CD4-positive, alpha-beta T cell treated with Interferon gamma for 1 hour (primary cell): Measurements from ENCODE around the gene ZNF177.
"Not testable (repeated sequence)": the region's sequence is repeated elsewhere in the genome, so short reads cannot be mapped to it uniquely, and the experiment has no call there.

Experiments
- DNase-seq: peaks from one replicate; pipeline ENCODE4 v3.0.0-alpha.2; 2020

The ZNF177 gene

GRCh38 chr19:9362905-9363304 lies at the start of gene ZNF177:
TSS of gene ZNF177 (plus strand) at chr19:9363013. CDS start at chr19:9378312, 15,299 bp downstream.
- no peak for DNase-seq

GRCh38 chr19:9313756-9314155 lies 49.1 kb upstream of the ZNF177 start:
- DNase-seq = no peak

- no peak for DNase-seq
Observed at GRCh38 chr19:9321338-9321737, 41.5 kb upstream of the ZNF177 start.

GRCh38 chr19:9321756-9322155 lies 41.1 kb upstream of the ZNF177 start:
- DNase-seq = not testable (repeated sequence)

- not testable (repeated sequence) for DNase-seq
Observed at GRCh38 chr19:9322201-9322600, 40.6 kb upstream of the ZNF177 start.

- DNase-seq = peak; percentile 75
Observed at GRCh38 chr19:9323557-9323918, 39.3 kb upstream of the ZNF177 start.

- DNase-seq = peak; percentile 96
Observed at GRCh38 chr19:9323919-9324583, 38.8 kb upstream of the ZNF177 start, which contains the start of gene ZNF559. TSS of gene ZNF559 (plus strand) at chr19:9324179. CDS start at chr19:9338550, 14,371 bp downstream.

- DNase-seq = no peak
Observed at GRCh38 chr19:9324584-9324962, 38.2 kb upstream of the ZNF177 start.

GRCh38 chr19:9329999-9330398 lies 32.8 kb upstream of the ZNF177 start:
- DNase-seq = no peak

GRCh38 chr19:9342610-9343304 lies 20.1 kb upstream of the ZNF177 start:
- DNase-seq = no peak

- DNase-seq = no peak
Observed at GRCh38 chr19:9345005-9345404, 17.8 kb upstream of the ZNF177 start.

- DNase-seq = no peak
Observed at GRCh38 chr19:9348253-9348652, 14.6 kb upstream of the ZNF177 start.

- no peak for DNase-seq
Observed at GRCh38 chr19:9348671-9349070, 14.1 kb upstream of the ZNF177 start.

GRCh38 chr19:9352505-9352904 lies 10.3 kb upstream of the ZNF177 start:
- DNase-seq = no peak

- no peak for DNase-seq
Observed at GRCh38 chr19:9353011-9353410, 9.8 kb upstream of the ZNF177 start.

- no peak for DNase-seq
Observed at GRCh38 chr19:9354651-9355050, 8.2 kb upstream of the ZNF177 start.

- DNase-seq = no peak
Observed at GRCh38 chr19:9370738-9371619, 8.2 kb downstream of the ZNF177 start.

GRCh38 chr19:9381361-9381785 lies 18.6 kb downstream of the ZNF177 start:
- no peak for DNase-seq

GRCh38 chr19:9406798-9407352 lies 44.1 kb downstream of the ZNF177 start:
- peak; percentile 47 for DNase-seq

GRCh38 chr19:9407827-9408226 lies 45.0 kb downstream of the ZNF177 start:
- DNase-seq = no peak

- no peak for DNase-seq
Observed at GRCh38 chr19:9413240-9413954, 50.6 kb downstream of the ZNF177 start.

GRCh38 chr19:9427941-9428340 lies 65.1 kb downstream of the ZNF177 start:
- DNase-seq = no peak

- no peak for DNase-seq
Observed at GRCh38 chr19:9430444-9430843, 67.6 kb downstream of the ZNF177 start.
